HUES6 (cell line): ENCODE data around the gene ZIC1.

Experiments
- H3K27ac ChIP-seq: 2 replicates; pipeline ENCODE4 v1.7.0; 2013; ENCODE audit warnings: low read depth, mild to moderate bottlenecking, low read length, inconsistent platforms
- H3K27me3 ChIP-seq: 2 replicates; pipeline ENCODE4 v1.6.1; 2013; ENCODE audit warnings: low read length; ENCODE audit not compliant: control insufficient read depth, insufficient read depth
- H3K36me3 ChIP-seq: 2 replicates; pipeline ENCODE4 v1.6.1; 2013; ENCODE audit warnings: low read length; ENCODE audit not compliant: control insufficient read depth, insufficient read depth
- H3K4me1 ChIP-seq: 2 replicates; pipeline ENCODE4 v1.6.1; 2013; ENCODE audit warnings: low read length; ENCODE audit not compliant: control insufficient read depth, insufficient read depth
- H3K4me3 ChIP-seq: 2 replicates; pipeline ENCODE4 v1.5.1; 2013; ENCODE audit warnings: low read depth, low read length
- H3K9ac ChIP-seq: one replicate; pipeline ENCODE4 v1.6.1; 2013; ENCODE audit warnings: mild to moderate bottlenecking, low read length
- H3K9me3 ChIP-seq: 2 replicates; pipeline ENCODE4 v1.6.1; 2013; ENCODE audit warnings: low read depth, low read length; ENCODE audit not compliant: control insufficient read depth, insufficient read depth

Gene ZIC1

DNA sequence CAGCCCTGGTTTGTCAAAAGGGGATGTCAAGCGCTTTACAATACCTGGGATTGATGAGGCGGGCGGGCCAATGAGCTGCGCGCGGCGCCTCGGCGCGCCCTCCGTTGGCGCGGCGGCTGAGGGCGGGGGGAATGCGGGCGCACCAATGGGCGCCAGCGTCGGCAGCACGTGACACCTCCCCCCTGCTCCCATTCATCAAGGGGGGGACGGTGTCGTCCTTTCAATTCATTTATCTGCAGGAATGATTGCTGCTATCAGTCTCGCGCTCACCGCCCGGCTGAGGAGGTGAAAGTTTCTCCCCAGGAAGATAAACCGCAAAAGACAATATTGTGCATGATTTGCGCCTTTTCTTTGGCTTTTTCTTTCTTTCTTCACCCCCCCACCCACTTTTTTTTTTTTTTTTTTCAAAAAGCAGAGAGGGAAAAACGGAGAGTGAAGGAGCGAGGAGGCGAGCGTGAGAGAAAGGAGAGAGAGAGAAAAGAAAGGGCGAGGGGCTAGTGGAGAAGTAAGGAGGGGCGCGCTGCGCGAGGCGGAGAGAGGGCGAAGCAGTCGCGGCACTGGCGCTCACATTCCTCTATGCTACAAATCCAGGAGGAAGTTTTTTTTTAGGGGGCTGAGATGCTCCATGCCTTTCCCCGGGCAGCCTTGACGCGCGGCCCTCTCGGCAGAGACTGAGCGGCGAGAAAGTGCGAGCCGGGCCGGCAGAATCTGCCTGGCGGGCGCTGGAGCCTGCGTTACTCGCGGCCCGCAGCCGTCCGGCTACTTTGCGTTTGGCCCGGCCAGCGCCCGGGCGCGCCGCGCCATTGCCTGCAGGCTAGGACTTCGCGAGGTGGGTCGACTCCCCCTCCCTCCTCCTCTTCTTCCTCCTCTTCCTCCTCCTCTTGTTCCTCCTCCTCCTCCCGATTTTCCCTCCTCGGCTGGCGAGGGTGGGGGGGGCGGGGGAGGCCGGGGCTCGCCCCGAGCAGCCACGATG is at the start of gene ZIC1:
Gene ZIC1 (plus strand): TSS at position 223 of the 973 bp plus-strand sequence. CDS start 748 bp downstream, at position 971.
- Histone ChIP-seq H3K27ac (no peak within 1 kb of the TSS), H3K27me3 (peaks cover 100% of the 10 kb centered on the region), H3K9me3 (no peaks in the 10 kb centered on the region), H3K9ac (no peak within 1 kb of the TSS), H3K36me3 (no peaks in the 10 kb centered on the region), H3K4me1 (peaks cover 76% of the 10 kb centered on the region), H3K4me3 (peak within 1 kb of the TSS; percentile 60)

GRCh38 chr3:147360051-147360439 is 49.1 kb upstream of the ZIC1 start:
- Histone ChIP-seq H3K9ac (no peak overlapping the region), H3K9me3 (no peaks in the 10 kb centered on the region), H3K36me3 (no peaks in the 10 kb centered on the region), H3K27ac (no peak overlapping the region), H3K27me3 (peaks cover 99% of the 10 kb centered on the region), H3K4me1 (peaks cover 52% of the 10 kb centered on the region), H3K4me3 (no peak overlapping the region)

DNA sequence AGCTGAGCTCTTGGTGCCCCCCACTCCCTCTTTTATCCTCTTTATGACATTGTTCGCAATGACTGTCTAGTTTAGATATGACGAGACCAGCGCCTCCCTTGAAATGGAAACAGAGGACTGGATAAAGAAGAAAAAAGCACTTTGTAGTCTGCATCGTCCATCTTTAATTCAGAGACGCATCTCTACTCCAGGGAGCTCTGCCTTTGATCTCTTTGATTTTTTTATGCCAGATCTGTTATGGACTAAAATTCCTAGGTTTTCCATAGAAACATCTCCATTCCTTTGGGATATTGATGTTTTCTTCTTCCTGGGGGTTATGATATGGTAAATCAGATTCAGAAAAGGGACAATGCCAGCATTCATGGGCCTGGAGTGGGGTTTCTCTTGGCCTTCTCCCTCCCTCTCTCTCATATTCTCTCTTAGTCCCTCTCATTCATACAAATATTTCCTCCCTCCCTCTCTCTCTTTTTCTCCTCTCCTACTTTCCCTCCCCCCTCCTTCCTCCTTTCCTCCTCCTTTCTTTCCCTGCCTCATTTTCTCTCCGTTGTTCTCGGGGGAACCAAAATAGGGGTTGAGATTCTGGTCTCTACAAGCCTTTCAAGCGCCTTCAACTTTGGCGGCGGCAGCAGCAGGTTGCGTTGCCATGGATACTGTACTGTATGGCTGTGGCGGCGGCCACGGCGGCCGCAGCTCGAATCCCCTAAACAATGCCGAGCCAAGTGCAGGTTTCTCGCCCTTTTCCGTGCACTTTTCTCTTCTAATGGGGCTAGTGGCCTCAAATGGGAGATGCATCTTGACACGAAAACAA is 48.3 kb upstream of the ZIC1 start:
- H3K9ac ChIP-seq = no peak overlapping the region
- peaks cover 99% of the 10 kb centered on the region for H3K27me3 ChIP-seq
- no peaks in the 10 kb centered on the region for H3K36me3 ChIP-seq
- no peak overlapping the region for H3K27ac ChIP-seq
- no peaks in the 10 kb centered on the region for H3K9me3 ChIP-seq
- peaks cover 44% of the 10 kb centered on the region for H3K4me1 ChIP-seq
- H3K4me3 ChIP-seq = peak overlapping the region; percentile 25; the same call in 1 of the 2 replicates

DNA sequence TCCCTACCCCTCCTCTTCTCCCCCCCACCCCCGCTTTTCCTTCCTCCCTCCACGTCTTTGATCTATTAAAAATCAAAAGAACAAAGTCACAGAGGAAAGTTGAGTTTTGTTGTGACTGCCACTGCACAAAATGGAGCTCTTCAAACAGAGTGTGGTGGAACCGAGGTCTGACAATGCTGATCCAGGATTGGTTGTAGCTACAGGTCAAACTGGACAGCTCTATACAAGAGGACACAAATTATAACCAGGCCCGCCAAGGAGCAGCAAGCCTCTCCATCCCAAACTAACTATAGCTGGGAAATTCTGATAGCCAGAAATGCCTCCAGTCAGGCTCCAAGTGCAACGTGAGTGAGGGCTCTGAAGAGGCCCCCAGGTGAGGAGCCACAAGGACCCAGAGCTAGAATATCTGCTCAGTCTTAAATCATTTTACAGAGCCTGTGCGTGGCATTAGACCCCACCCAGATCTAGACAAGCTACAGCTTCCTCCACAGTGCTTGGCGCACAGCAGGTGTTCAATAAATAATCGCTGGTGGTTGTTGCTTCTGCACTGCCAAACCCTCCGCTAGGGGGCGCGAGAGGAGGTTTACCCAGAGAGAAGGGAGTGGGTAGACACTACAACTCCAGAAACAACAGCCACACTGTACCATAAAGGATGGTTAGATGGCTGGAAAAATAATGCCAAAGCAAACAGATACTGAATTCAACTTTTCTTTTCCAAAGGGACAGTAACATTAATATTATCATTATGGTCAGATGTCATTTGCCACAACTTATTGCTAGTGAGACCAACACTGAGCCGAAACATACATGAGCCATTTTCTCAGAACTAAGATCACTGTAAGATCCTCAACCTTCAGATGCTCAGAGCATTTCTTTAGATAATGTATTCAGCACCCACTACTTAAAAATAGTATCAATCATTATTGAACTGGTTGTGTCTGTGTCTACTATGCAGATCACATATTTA is 47.4 kb upstream of the ZIC1 start:
- no peak overlapping the region for H3K27ac ChIP-seq
- peaks cover 99% of the 10 kb centered on the region for H3K27me3 ChIP-seq
- H3K36me3 ChIP-seq = no peaks in the 10 kb centered on the region
- no peak overlapping the region for H3K9ac ChIP-seq
- no peaks in the 10 kb centered on the region for H3K9me3 ChIP-seq
- H3K4me3 ChIP-seq = peak overlapping the region; percentile 25; the same call in 1 of the 2 replicates
- H3K4me1 ChIP-seq = peaks cover 36% of the 10 kb centered on the region

DNA sequence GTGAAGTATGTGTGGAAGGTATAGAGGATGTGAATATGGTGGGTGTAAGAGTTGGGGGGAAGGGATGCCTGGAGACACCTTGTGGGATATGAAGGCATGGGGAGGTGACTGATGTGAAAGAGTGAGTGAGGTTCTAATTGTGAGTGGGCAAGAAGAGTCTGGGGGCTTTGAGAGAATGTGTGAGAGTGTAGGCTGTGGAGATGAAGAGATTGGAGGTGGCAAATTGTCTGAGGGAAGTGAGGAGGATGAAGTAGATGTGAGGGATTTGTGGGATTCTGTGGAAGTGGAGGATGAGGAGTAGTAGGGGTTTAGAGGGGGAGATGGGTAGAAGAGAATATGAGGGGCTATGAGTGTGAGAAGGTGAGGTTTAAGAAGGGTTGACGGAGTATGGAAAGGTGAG is 44.4 kb upstream of the ZIC1 start:
- Histone ChIP-seq H3K27ac (no peak overlapping the region), H3K4me3 (no peak overlapping the region), H3K4me1 (peaks cover 33% of the 10 kb centered on the region), H3K9me3 (no peaks in the 10 kb centered on the region), H3K9ac (no peak overlapping the region), H3K27me3 (peaks cover 99% of the 10 kb centered on the region), H3K36me3 (no peaks in the 10 kb centered on the region)

- peaks cover 99% of the 10 kb centered on the region for H3K27me3 ChIP-seq
Measured at GRCh38 chr3:147365196-147366115, 43.7 kb upstream of the ZIC1 start.

DNA sequence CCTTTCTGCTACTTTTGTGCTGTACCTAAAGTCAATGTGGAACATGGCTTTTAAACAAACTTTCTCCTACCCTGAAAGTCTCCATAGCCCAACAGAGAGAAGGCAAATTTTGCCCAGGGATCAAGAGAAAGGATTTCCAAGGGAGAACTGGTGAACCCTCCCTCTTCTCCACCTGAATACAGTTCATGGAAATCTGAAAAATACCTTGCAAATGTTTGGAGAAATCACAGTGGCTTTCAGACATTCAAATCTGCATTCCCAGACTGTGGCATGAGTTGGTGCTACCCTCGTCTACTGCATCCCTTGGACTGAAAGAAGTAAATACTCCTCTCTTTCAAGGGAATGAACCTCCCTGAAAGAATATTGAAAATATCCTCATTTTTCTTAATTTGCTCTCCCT is 41.5 kb upstream of the ZIC1 start:
- H3K27me3 ChIP-seq = peaks cover 100% of the 10 kb centered on the region
- H3K27ac ChIP-seq = no peak overlapping the region
- no peak overlapping the region for H3K9ac ChIP-seq
- H3K4me3 ChIP-seq = no peak overlapping the region
- H3K4me1 ChIP-seq = peaks cover 31% of the 10 kb centered on the region
- no peaks in the 10 kb centered on the region for H3K9me3 ChIP-seq
- no peaks in the 10 kb centered on the region for H3K36me3 ChIP-seq

More at GRCh38 chr3:147365196-147366115, 43.7 kb upstream of the ZIC1 start:
- Histone ChIP-seq H3K9ac (no peak overlapping the region), H3K36me3 (no peaks in the 10 kb centered on the region), H3K27ac (no peak overlapping the region), H3K9me3 (no peaks in the 10 kb centered on the region), H3K4me3 (no peak overlapping the region), H3K4me1 (peaks cover 31% of the 10 kb centered on the region)

GRCh38 chr3:147368151-147368550 is 41.0 kb upstream of the ZIC1 start:
- Histone ChIP-seq H3K27ac (no peak overlapping the region), H3K36me3 (no peaks in the 10 kb centered on the region), H3K27me3 (peaks cover 100% of the 10 kb centered on the region), H3K9ac (no peak overlapping the region), H3K4me3 (no peak overlapping the region), H3K9me3 (no peaks in the 10 kb centered on the region), H3K4me1 (peaks cover 35% of the 10 kb centered on the region)

DNA sequence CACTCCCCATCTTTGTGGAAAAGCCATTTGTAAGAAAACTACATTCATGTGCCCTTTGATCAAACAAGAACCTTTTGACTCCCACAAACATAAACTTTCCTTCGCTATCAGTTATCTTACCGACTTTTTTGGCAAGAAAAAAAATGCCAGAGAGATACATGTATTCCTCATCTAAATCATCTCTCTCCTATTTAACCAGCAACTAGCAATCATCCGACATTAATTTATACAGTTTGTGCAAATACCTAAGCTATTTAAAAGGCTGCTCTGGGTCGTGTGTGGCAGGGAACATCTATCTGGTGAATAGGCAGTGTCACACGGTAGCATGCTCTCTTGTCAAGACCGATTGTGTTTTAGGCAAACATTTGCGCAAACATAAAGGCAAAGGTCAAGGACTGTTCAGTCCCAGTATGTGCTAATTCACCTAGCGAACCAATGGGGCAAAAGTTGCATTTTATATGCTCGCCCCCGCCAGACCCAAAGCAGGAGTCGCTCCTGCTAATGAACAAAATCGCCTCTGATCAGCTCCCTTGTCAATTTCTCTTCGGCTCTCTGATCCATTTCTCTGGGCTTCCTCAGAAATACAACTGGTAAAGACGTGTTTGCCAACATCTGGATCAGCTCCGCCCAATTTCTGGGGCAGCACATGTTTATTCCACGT is 40.5 kb upstream of the ZIC1 start:
- Histone ChIP-seq H3K9me3 (no peaks in the 10 kb centered on the region), H3K27me3 (peaks cover 100% of the 10 kb centered on the region), H3K4me1 (peaks cover 40% of the 10 kb centered on the region)

More for the DNA sequence above, 40.5 kb upstream of the ZIC1 start:
- no peaks in the 10 kb centered on the region for H3K36me3 ChIP-seq
- no peak overlapping the region for H3K9ac ChIP-seq
- no peak overlapping the region for H3K27ac ChIP-seq
- no peak overlapping the region for H3K4me3 ChIP-seq
